ENCODE data around the gene CYP2C9. TPM values are rescaled to one million over a fixed set of nuclear protein-coding genes. Genes with fewer than 3 reads are reported as not detected.
"Not testable (repeated sequence)": the region's sequence is repeated elsewhere in the genome, so short reads cannot be mapped to it uniquely, and the experiment has no call there.

Gene CYP2C9
- total and polyA plus RNA-seq, 10 donors = not detected

DNA sequence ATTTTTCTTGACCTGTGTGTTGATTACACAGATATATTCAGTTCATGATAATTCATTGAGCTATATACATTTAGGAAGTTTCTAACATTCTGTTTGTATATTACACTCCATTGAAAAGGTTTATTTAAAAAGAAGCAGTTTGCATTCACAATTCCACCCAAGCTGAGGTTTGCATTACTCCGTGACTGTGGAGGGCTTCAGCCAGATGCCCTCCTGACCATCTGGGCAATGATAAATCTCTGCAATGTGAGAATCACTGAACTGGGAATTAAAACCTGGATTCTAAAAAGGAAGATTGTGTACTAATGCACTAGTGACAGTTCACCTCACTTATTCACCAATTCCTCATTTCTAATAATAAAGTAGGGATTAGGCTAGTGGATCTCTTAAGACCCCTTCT lies 36.4 kb upstream of the CYP2C9 start:
- H3K27me3 ChIP-seq (replicated peaks in 1 of 7) = no peaks in the 10 kb centered on the region
- TF ChIP-seq POLR2A (IDR thresholded peaks at IDR 0.05) = no peak
- intact Hi-C loops (cut with DNase I; ENCODE audit: low total_unique reads) = no loop called here
- 81 to 94% (median 86%) methylated on average over 1 of the region's 1 CpG for WGBS, 5 donors
- H3K9me3 ChIP-seq = peaks cover 0 to 25% (median 11%) of the 10 kb centered on the region in 8 donors
- H3K36me3 ChIP-seq = no peaks in the 10 kb centered on the region
- DNase-seq = no peak
- H3K4me3 ChIP-seq = no peak overlapping the region
- H3K4me1 ChIP-seq = no peaks in the 10 kb centered on the region
- H3K27ac ChIP-seq = no peak overlapping the region

DNA sequence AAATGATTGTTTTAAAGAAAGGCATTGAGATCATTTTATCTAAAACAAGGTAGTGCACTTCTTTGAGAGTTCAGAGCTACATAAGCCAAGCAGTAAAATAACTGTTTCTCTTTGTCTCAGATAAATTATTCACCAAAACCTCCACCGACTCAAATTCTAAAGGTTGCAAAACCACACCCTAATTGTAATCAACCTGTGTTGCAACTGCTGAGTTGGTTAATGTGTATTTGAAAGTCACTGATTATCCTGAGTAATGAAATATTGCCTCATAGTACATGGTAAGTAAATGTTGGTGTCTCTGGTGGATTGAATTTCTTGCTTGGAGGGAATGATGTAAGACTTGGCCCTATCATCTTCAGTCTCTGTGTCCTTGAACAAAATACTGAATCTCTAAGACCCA lies 35.9 kb upstream of the CYP2C9 start:
- TF ChIP-seq POLR2A (IDR thresholded peaks at IDR 0.05) (no peak), POLR2AphosphoS5 (IDR thresholded peaks at IDR 0.05) (no peak)
- TF ChIP-seq, protein P1, sequence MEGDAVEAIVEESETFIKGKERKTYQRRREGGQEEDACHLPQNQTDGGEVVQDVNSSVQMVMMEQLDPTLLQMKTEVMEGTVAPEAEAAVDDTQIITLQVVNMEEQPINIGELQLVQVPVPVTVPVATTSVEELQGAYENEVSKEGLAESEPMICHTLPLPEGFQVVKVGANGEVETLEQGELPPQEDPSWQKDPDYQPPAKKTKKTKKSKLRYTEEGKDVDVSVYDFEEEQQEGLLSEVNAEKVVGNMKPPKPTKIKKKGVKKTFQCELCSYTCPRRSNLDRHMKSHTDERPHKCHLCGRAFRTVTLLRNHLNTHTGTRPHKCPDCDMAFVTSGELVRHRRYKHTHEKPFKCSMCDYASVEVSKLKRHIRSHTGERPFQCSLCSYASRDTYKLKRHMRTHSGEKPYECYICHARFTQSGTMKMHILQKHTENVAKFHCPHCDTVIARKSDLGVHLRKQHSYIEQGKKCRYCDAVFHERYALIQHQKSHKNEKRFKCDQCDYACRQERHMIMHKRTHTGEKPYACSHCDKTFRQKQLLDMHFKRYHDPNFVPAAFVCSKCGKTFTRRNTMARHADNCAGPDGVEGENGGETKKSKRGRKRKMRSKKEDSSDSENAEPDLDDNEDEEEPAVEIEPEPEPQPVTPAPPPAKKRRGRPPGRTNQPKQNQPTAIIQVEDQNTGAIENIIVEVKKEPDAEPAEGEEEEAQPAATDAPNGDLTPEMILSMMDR (IDR thresholded peaks at IDR 0.05 in 8 of 11, conservative IDR thresholded peaks at IDR 0.05 in 3 of 11) = no peak
- no peak for DNase-seq
- intact Hi-C loops (cut with DNase I; ENCODE audit: low total_unique reads) = no loop called here
- no peaks in the 10 kb centered on the region for H3K36me3 ChIP-seq
- H3K9me3 ChIP-seq = peaks cover 0 to 28% (median 16%) of the 10 kb centered on the region in 8 donors
- 0 to 3% (median 0%) methylated on average over 1 of the region's 1 CpG for WGBS, 5 donors
- no peaks in the 10 kb centered on the region for H3K27me3 ChIP-seq (replicated peaks in 1 of 7)
- no peak overlapping the region for H3K27ac ChIP-seq
- H3K4me1 ChIP-seq = no peaks in the 10 kb centered on the region
- H3K4me3 ChIP-seq = no peak overlapping the region

DNA sequence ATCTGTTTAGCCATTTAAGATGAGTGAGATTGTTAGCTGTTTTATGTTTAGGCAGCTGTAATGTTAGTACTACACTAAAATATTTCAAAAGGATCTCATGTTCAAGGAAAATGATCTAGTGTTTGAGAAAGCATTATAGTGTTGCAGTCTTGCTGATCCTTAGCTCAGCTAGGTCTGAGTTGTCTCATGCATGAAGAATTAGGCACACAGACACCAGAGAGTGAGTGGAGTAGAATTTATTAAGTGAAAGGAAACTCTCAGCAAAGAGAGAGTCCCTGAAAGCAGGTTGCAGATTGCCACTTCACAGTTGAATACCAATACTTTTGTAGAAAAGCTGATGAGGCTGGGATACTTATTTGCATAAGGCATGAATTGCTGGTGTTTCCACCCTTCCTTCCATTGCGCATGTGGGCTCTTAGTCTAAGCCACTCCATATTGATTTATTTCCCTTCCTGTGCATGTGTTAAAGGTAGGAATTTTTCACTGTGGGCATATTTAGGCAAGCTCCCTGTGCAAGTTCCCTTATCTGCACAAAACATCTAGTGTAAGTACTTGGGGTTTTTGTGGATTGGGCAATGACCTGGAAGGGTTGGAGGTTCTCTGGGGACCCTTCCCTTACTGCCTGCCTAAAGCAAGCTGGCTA lies 33.8 kb upstream of the CYP2C9 start:
- H3K4me1 ChIP-seq; H3K4me3 ChIP-seq; intact Hi-C loops (cut with DNase I; ENCODE audit: low total_unique reads); H3K36me3 ChIP-seq; H3K27me3 ChIP-seq (replicated peaks in 1 of 7); DNase-seq; H3K27ac ChIP-seq: not testable (repeated sequence)
- 56 to 81% (median 66%) methylated on average over 1 of the region's 1 CpG for WGBS, 5 donors
- H3K9me3 ChIP-seq = peaks cover 0 to 41% (median 26%) of the 10 kb centered on the region in 8 donors

DNA sequence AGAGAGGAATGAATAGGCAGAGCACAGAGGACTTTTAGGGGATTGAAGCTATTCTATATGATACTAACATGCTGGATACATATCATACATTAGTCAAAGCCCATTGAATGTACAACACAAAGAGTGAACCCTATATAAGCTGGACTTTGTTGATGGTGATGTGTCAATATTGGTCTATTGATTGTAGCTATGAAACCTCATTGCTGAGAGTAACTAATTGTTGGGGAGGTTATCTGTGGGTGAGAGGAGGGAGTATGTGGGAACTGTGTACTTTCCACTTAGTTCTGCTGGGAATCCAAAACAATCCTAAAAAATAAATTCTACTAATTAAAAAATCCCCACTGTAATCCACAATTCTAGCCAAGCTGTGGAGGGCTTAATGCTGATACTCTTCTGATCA lies 22.0 kb upstream of the CYP2C9 start:
- no peaks in the 10 kb centered on the region for H3K36me3 ChIP-seq
- intact Hi-C loops (cut with DNase I; ENCODE audit: low total_unique reads) = no loop called here
- peaks cover 0 to 41% (median 35%) of the 10 kb centered on the region in 8 donors for H3K9me3 ChIP-seq
- H3K27me3 ChIP-seq (replicated peaks in 1 of 7) = no peaks in the 10 kb centered on the region
- no peak overlapping the region for H3K27ac ChIP-seq
- TF ChIP-seq POLR2A (IDR thresholded peaks at IDR 0.05) = no peak
- TF ChIP-seq POLR2AphosphoS5 (IDR thresholded peaks at IDR 0.05) = no peak
- TF ChIP-seq, protein P1 (IDR thresholded peaks at IDR 0.05 in 8 of 11, conservative IDR thresholded peaks at IDR 0.05 in 3 of 11) = no peak
- no peaks in the 10 kb centered on the region for H3K4me1 ChIP-seq
- no peak overlapping the region for H3K4me3 ChIP-seq
- no peak for DNase-seq

DNA sequence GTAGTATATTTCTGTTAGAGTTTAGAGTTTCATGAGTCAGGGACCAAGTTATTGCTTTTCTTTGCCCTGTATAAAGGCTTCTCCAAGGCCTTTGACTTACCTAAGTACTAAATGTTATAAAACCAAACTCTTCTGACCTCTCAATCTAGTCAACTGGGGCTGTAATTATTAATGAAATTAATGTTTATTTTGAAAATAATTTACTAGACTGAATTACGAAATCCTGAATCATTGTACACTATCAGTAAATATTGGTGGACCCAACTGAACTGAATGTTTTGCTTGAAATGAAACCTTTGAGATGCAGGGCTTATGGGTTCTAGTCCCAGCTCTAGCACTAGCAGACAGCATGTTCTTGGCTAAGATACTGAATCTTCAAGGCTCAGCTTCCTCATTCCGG lies 1.7 kb upstream of the CYP2C9 start:
- Histone ChIP-seq H3K9me3 (peaks cover 0 to 4% (median 0%) of the 10 kb centered on the region in 8 donors), H3K36me3 (no peaks in the 10 kb centered on the region), H3K27me3 (replicated peaks in 1 of 7) (no peaks in the 10 kb centered on the region), H3K27ac (no peak overlapping the region), H3K4me1 (no peaks in the 10 kb centered on the region), H3K4me3 (no peak overlapping the region)
- intact Hi-C loops (cut with DNase I; ENCODE audit: low total_unique reads) = no loop called here
- 65 to 82% (median 70%) methylated on average over 2 of the region's 2 CpGs for WGBS, 5 donors
- DNase-seq = no peak
- TF ChIP-seq POLR2AphosphoS5 (IDR thresholded peaks at IDR 0.05) (no peak), POLR2A (IDR thresholded peaks at IDR 0.05) (no peak)

DNA sequence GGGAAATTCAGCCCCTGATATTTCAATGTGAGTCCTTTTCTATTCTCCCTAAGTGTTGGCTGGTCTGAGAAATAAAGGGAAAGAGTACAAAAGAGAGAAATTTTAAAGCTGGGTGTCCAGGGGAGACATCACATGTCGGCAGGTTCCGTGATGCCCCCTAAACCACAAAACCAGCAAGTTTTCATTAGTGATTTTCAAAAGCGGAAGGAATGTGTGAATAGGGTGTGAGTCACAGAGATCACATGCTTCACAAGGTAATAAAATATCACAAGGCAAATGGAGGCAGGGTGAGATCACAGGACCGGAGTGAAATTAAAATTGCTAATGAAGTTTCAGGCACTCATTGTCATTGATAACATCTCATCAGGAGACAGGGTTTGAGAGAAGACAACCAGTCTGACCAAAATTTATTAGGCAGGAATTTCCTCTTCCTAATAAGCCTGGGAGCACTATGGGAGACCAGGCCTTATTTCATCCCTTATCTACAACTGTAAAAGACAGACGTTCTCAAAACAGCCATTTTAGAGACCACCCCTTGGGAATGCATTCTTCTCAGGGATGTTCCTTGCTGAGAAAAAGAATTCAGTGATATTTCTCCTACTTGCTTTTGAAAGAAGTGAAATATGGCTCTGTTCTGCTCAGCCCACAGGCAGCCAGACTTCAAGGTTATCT lies 5.1 kb downstream of the CYP2C9 start:
- DNase-seq; H3K4me1 ChIP-seq; intact Hi-C loops (cut with DNase I; ENCODE audit: low total_unique reads); H3K4me3 ChIP-seq; H3K36me3 ChIP-seq; H3K27ac ChIP-seq; H3K27me3 ChIP-seq (replicated peaks in 1 of 7): not testable (repeated sequence)
- 74 to 94% (median 86%) methylated on average over 5 of the region's 5 CpGs for WGBS, 5 donors
- peaks cover 3 to 54% (median 41%) of the 10 kb centered on the region in 8 donors for H3K9me3 ChIP-seq

DNA sequence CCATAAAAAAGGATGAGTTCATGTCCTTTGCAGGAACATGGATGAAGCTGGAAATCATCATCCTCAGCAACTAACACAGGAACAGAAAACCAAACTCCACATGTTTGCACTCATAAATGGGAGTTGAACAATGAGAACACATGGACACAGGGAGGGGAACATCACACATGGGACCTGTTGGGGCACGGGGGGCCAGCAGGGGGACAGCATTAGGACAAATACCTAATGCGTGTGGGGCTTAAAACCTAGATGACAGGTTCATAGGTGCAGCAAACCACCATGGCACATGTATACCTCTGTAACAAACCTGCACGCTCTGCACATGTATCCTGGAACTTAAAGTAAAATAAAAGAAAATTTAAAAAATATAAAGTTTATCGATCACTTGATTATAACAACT lies 7.7 kb downstream of the CYP2C9 start:
- H3K27ac ChIP-seq; intact Hi-C loops (cut with DNase I; ENCODE audit: low total_unique reads); H3K4me1 ChIP-seq; H3K4me3 ChIP-seq; H3K36me3 ChIP-seq; DNase-seq; H3K27me3 ChIP-seq (replicated peaks in 1 of 7): not testable (repeated sequence)
- H3K9me3 ChIP-seq = peaks cover 3 to 54% (median 41%) of the 10 kb centered on the region in 8 donors
- 75 to 97% (median 91%) methylated on average over 4 of the region's 4 CpGs for WGBS, 5 donors
